Mesendoderm (in vitro differentiated cells): ENCODE data around the gene MLANA.

Source experiments
- DNase-seq: peaks from one replicate; pipeline ENCODE4 v3.0.0; 2013
- H2AK5ac ChIP-seq: 2 replicates; pipeline ENCODE4 v1.6.1; 2013; ENCODE audit warnings: low read length, inconsistent platforms
- H2BK120ac ChIP-seq: 2 replicates; pipeline ENCODE4 v1.6.1; 2013; ENCODE audit warnings: low read depth, mild to moderate bottlenecking, low read length, moderate library complexity, mixed read lengths
- H2BK15ac ChIP-seq: replicated peaks from 2 replicates; pipeline ENCODE4 v1.6.1; 2013; ENCODE audit warnings: low read depth, mild to moderate bottlenecking, moderate library complexity
- H2BK5ac ChIP-seq: 2 replicates; pipeline ENCODE4 v1.6.1; 2013; ENCODE audit warnings: low read length, inconsistent platforms
- H3K18ac ChIP-seq: 2 replicates; pipeline ENCODE4 v1.6.1; 2013; ENCODE audit warnings: mild to moderate bottlenecking, low read length, mixed read lengths
- H3K23ac ChIP-seq: one replicate; pipeline ENCODE4 v1.6.1; 2013; ENCODE audit warnings: low read length
- H3K27ac ChIP-seq: 2 replicates; pipeline ENCODE4 v1.5.1; 2013; ENCODE audit warnings: low read depth, mild to moderate bottlenecking, inconsistent platforms, low read length, moderate library complexity
- H3K27me3 ChIP-seq: 2 replicates; pipeline ENCODE4 v1.6.1; 2013; ENCODE audit warnings: low read length, control low read depth, mild to moderate bottlenecking, inconsistent platforms; ENCODE audit not compliant: insufficient read depth, poor library complexity
- H3K36me3 ChIP-seq: 2 replicates; pipeline ENCODE4 v1.6.1; 2013; ENCODE audit warnings: low read length, inconsistent platforms; ENCODE audit not compliant: control insufficient read depth, insufficient read depth
- H3K4ac ChIP-seq: one replicate; pipeline ENCODE4 v1.6.1; 2013; ENCODE audit warnings: low read depth, mild to moderate bottlenecking, low read length, moderate library complexity
- H3K4me1 ChIP-seq: 2 replicates; pipeline ENCODE4 v1.6.1; 2013; ENCODE audit warnings: low read depth, low read length, inconsistent platforms; ENCODE audit not compliant: control insufficient read depth
- H3K4me2 ChIP-seq: 2 replicates; pipeline ENCODE4 v1.6.1; 2013; ENCODE audit warnings: low read length
- H3K4me3 ChIP-seq: 2 replicates; pipeline ENCODE4 v1.5.1; 2013; ENCODE audit warnings: mild to moderate bottlenecking, low read length
- H3K56ac ChIP-seq: one replicate; pipeline ENCODE4 v1.6.1; 2013; ENCODE audit warnings: low read length
- H3K79me1 ChIP-seq: 2 replicates; pipeline ENCODE4 v1.6.1; 2013; ENCODE audit warnings: low read length, inconsistent platforms
- H3K79me2 ChIP-seq: 2 replicates; pipeline ENCODE4 v1.6.1; 2013; ENCODE audit warnings: mild to moderate bottlenecking, low read length; ENCODE audit not compliant: control insufficient read depth, insufficient read depth
- H3K9ac ChIP-seq: 2 replicates; pipeline ENCODE4 v1.6.1; 2013; ENCODE audit warnings: low read length, inconsistent platforms
- H4K5ac ChIP-seq: one replicate; pipeline ENCODE4 v1.6.1; 2013; ENCODE audit warnings: low read length
- H4K8ac ChIP-seq: one replicate; pipeline ENCODE4 v1.6.1; 2013; ENCODE audit warnings: low read depth, mild to moderate bottlenecking, control low read depth, low read length, moderate library complexity
- WGBS: extraction: QIAGEN DNeasy Blood & Tissue Kit; methylation state at CpG from one replicate; pipeline ENCODE4 v1.1.7; 2013; ENCODE audit warnings: low lambda C conversion rate, missing lambda C conversion rate; ENCODE audit not compliant: insufficient coverage; ENCODE audit errors: extremely low coverage; 5-methylcytosine and 5-hydroxymethylcytosine counted together

Gene MLANA

GRCh38 chr9:5949103-5949699, 58.5 kb downstream of the MLANA start:
- Histone ChIP-seq H3K4me2 (no peak overlapping the region), H3K23ac (no peak overlapping the region), H3K4me1 (no peaks in the 10 kb centered on the region), H3K9ac (no peak overlapping the region), H3K56ac (no peak overlapping the region), H2BK15ac (no peak overlapping the region), H4K8ac (no peak overlapping the region), H3K36me3 (no peaks in the 10 kb centered on the region), H4K5ac (no peak overlapping the region), H3K18ac (no peak overlapping the region), H3K4me3 (no peak overlapping the region), H2BK5ac (no peak overlapping the region), H3K27me3 (no peaks in the 10 kb centered on the region), H3K4ac (no peak overlapping the region), H2BK120ac (no peak overlapping the region), H2AK5ac (no peak overlapping the region), H3K27ac (no peak overlapping the region), H3K79me2 (no peaks in the 10 kb centered on the region), H3K79me1 (no peaks in the 10 kb centered on the region)
- no CpG with 5 or more reads among the region's 5 CpGs for whole genome bisulfite sequencing
- DNase-seq: peak; percentile 27

- Histone ChIP-seq H3K4me3 (no peak overlapping the region), H2AK5ac (no peak overlapping the region), H3K9ac (no peak overlapping the region), H4K5ac (no peak overlapping the region), H2BK15ac (no peak overlapping the region), H2BK5ac (no peak overlapping the region), H3K4me2 (no peak overlapping the region), H3K36me3 (no peaks in the 10 kb centered on the region), H3K27ac (no peak overlapping the region), H3K27me3 (no peaks in the 10 kb centered on the region), H3K18ac (no peak overlapping the region), H3K23ac (no peak overlapping the region), H3K4me1 (no peaks in the 10 kb centered on the region), H2BK120ac (no peak overlapping the region), H3K56ac (no peak overlapping the region), H3K79me2 (no peaks in the 10 kb centered on the region), H3K4ac (no peak overlapping the region), H4K8ac (no peak overlapping the region), H3K79me1 (no peaks in the 10 kb centered on the region)
- no CpG with 5 or more reads among the region's 1 CpG for WGBS
- DNase-seq: no peak
These were observed 59.6 kb downstream of the MLANA start for GRCh38 chr9:5950261-5950660.

- H3K4me2 ChIP-seq: no peak overlapping the region
- H3K18ac ChIP-seq: no peak overlapping the region
- no peaks in the 10 kb centered on the region for H3K4me1 ChIP-seq
- H2BK5ac ChIP-seq: no peak overlapping the region
- H3K27me3 ChIP-seq: no peaks in the 10 kb centered on the region
- no peak overlapping the region for H4K5ac ChIP-seq
- no peaks in the 10 kb centered on the region for H3K79me1 ChIP-seq
- H2BK120ac ChIP-seq: no peak overlapping the region
- no peak overlapping the region for H3K56ac ChIP-seq
- no peak overlapping the region for H3K4ac ChIP-seq
- H3K9ac ChIP-seq: no peak overlapping the region
- no peaks in the 10 kb centered on the region for H3K36me3 ChIP-seq
- no peak overlapping the region for H4K8ac ChIP-seq
- no peak overlapping the region for H2AK5ac ChIP-seq
- no peak overlapping the region for H3K27ac ChIP-seq
- WGBS: no CpG with 5 or more reads among the region's 4 CpGs
- no peak overlapping the region for H2BK15ac ChIP-seq
- H3K4me3 ChIP-seq: no peak overlapping the region
- no peaks in the 10 kb centered on the region for H3K79me2 ChIP-seq
- no peak for DNase-seq
- no peak overlapping the region for H3K23ac ChIP-seq
These were observed 61.1 kb downstream of the MLANA start for GRCh38 chr9:5951686-5952211.

- no peak overlapping the region for H4K5ac ChIP-seq
- H3K79me2 ChIP-seq: no peaks in the 10 kb centered on the region
- H3K4me1 ChIP-seq: no peaks in the 10 kb centered on the region
- no peak for DNase-seq
- H3K27ac ChIP-seq: no peak overlapping the region
- H2BK120ac ChIP-seq: no peak overlapping the region
- H3K56ac ChIP-seq: no peak overlapping the region
- H2BK5ac ChIP-seq: no peak overlapping the region
- H3K27me3 ChIP-seq: no peaks in the 10 kb centered on the region
- H3K36me3 ChIP-seq: no peaks in the 10 kb centered on the region
- no peaks in the 10 kb centered on the region for H3K79me1 ChIP-seq
- H3K4me3 ChIP-seq: no peak overlapping the region
- H2AK5ac ChIP-seq: no peak overlapping the region
- H2BK15ac ChIP-seq: no peak overlapping the region
- no peak overlapping the region for H3K18ac ChIP-seq
- WGBS: 100% methylated on average over 1 of the region's 9 CpGs
- H3K4me2 ChIP-seq: no peak overlapping the region
- no peak overlapping the region for H3K9ac ChIP-seq
- no peak overlapping the region for H4K8ac ChIP-seq
- no peak overlapping the region for H3K4ac ChIP-seq
- H3K23ac ChIP-seq: no peak overlapping the region
These were observed 63.3 kb downstream of the MLANA start for GRCh38 chr9:5953743-5954707.

GRCh38 chr9:5957166-5957565, 66.5 kb downstream of the MLANA start:
- WGBS: no CpG with 5 or more reads among the region's 1 CpG
- Histone ChIP-seq H3K27me3 (no peaks in the 10 kb centered on the region), H3K18ac (no peak overlapping the region), H4K5ac (no peak overlapping the region), H3K23ac (no peak overlapping the region), H4K8ac (no peak overlapping the region), H2AK5ac (no peak overlapping the region), H3K36me3 (no peaks in the 10 kb centered on the region), H3K4ac (no peak overlapping the region), H3K9ac (no peak overlapping the region), H2BK120ac (no peak overlapping the region), H3K4me2 (no peak overlapping the region), H3K56ac (no peak overlapping the region), H3K79me1 (no peaks in the 10 kb centered on the region), H2BK5ac (no peak overlapping the region), H3K4me3 (no peak overlapping the region), H2BK15ac (no peak overlapping the region), H3K79me2 (no peaks in the 10 kb centered on the region), H3K4me1 (no peaks in the 10 kb centered on the region), H3K27ac (no peak overlapping the region)
- DNase-seq: no peak
